GM10847 (cell line): ENCODE results near the gene SIL1.

ENCODE experiments used
- POLR2A ChIP-seq: IDR thresholded peaks from 2 replicates; pipeline ENCODE4 v1.6.1; 2011; ENCODE audit not compliant: insufficient read length; ENCODE audit errors: extremely low read depth

The SIL1 gene

GRCh38 chr5:138933522-138934290, 264.5 kb downstream of the SIL1 start:
- TF ChIP-seq POLR2A, result no peak

DNA sequence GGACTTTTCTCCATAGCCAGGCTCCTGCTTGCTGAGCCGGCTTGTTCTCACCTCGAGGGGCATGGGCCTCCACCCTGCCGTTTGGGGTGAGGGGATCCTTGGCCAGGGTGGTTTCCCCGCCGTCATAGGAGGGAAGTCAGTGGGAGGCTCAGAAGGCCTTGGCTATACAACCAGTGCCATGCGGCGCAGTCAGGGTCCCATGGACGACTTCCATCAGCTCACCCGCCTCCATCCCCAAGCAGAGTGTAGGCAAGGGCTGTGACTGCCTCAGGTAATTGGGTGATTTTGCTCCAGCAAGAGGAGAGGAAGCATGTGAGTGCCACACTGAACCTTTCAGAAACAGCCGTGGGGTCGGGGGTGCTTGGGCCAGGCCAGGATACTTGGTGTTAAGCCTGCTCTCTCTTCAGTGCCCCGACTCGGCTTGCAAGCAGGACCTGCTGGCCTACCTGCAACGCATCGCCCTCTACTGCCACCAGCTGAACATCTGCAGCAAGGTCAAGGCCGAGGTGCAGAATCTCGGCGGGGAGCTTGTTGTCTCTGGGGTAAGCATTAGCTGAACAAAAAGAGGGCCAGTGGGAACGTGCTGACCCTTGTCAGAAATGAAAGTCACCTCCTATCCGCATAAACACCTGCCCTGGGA, 265.9 kb downstream of the SIL1 start:
- no peak for TF ChIP-seq POLR2A

- no peak for TF ChIP-seq POLR2A
Measured at GRCh38 chr5:138930371-138931097, 267.6 kb downstream of the SIL1 start.

DNA sequence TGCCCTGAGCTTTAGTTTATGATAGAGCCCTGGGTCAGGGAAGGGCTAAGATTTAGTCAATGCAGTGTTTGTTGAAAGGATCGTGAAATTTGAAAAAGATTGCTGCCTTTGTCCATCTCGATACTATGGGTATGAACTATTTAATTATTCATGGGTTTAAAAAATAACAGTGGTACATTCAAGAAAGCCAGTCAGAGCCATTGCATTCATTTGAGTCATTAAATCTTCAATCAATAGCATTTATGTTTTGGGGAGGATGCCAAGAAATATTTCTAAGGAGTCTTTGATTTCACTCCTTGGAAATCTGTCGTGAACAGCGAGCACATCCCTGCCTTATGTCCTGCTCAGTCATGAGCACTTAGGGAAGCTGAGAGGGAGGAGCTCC, 268.6 kb downstream of the SIL1 start:
- TF ChIP-seq POLR2A, result no peak

GRCh38 chr5:138927979-138928378, 270.2 kb downstream of the SIL1 start:
- no peak for TF ChIP-seq POLR2A

GRCh38 chr5:138927544-138927943, 270.6 kb downstream of the SIL1 start:
- TF ChIP-seq POLR2A, result no peak

DNA sequence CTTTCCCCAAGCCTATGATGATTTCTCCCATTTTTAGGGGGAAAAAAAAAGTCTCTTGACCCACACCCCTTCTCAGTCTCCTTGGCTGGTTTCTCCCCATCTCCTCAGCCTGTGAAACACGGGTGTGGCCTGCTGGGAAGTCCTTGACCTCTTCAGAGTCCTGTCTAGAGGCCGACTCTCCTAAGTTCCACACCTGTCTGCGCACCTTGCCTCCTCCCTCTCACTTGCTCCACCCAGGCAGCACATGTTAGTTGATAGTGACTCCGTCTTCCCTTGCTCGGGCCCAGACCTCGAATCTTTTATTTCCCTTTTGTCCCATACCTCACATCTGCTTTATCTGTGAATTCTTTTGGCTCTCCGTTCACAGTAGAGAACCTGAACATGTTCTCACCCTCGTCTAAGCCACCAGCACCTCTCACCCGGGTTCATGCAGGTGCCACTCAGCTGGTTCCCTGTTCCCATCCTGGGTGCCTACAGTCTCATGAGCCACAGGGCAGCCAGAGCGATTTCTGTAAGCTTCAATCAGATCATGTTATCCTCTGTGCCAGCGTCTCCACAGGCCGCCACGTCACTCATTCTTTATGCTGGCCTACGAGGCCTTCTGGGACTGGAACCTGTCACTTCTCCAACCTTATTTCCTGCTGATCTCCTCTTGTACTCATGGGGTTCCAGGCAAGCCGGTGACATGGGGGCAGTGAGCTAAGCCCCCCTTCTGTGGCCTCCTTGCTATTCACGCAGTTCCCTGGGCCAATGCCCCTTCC, 271.3 kb downstream of the SIL1 start:
- no peak for TF ChIP-seq POLR2A

- no peak for TF ChIP-seq POLR2A
Measured at GRCh38 chr5:138926257-138926656, 271.9 kb downstream of the SIL1 start.

- no peak for TF ChIP-seq POLR2A
Measured at GRCh38 chr5:138925090-138925635, 273.0 kb downstream of the SIL1 start.

GRCh38 chr5:138922494-138922893, 275.7 kb downstream of the SIL1 start:
- no peak for TF ChIP-seq POLR2A

- no peak for TF ChIP-seq POLR2A
Measured at GRCh38 chr5:138920181-138920580, 278.0 kb downstream of the SIL1 start.

DNA sequence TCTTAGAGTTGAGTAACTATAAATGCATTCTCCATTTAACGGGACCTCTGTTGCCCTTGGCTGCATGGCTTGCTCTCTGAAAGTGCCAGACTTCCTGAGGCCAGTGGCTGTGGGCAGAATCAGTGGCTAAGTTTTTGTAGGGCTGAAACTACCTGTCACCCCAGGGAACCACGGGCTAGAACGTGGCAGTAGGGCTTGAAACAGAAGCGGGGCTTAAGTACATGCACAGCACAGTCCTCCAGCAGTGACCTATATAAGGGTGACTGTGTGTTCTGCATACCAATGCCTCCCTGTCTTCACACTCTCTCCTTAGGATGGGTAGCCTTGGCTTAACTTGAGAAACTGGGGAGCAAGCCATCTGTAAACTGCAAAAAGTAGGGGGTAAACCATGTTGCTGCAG, 279.5 kb downstream of the SIL1 start:
- TF ChIP-seq POLR2A, result no peak

DNA sequence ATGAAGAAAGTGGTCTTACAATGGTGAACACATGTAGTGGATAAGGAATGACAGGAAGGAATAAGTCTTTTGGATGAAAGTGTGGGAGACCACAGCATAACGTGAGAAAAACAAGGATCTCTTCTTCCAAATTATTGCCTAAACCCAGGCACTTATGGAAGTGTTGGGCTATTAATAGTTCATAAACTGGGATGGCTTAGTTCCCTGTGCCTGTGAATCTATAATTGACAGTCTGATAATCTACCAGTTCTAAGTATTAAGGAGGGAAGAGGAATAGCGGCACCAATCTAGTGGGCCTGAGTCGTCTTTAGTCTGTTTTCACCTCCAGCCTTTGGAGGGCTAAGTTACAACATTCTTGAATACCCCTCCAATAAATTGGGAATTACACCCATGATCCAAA, 283.8 kb downstream of the SIL1 start:
- no peak for TF ChIP-seq POLR2A

GRCh38 chr5:138913773-138914172, 284.4 kb downstream of the SIL1 start:
- TF ChIP-seq POLR2A, result no peak

DNA sequence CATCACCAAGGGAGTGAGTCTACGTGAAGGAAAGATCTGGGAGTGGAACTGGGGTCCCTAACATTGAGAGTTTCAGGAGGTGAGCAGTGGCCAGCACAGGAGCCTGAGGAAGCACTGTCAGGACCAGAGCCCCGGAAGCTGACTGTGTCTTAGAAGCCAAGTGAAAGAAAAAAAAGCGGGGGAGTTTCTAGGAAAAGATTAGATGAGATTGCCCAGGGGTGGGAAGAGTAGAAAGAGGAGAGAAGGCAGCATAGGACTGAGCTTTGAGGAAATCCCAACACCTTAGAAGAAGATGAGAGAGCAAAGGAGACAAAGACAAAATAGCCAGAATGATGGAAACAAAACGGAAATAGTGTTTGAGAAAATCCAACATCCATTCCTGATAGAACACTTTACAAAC, 286.1 kb downstream of the SIL1 start:
- no peak for TF ChIP-seq POLR2A
